H9 (cell line): ENCODE measurements around the gene TPTE2. TPM values are rescaled to one million over a fixed set of nuclear protein-coding genes. Genes with fewer than 3 reads are reported as not detected.

Experiments used
- DNase-seq: peaks from one replicate; pipeline ENCODE4 v3.0.0-alpha.2; 2017
- H2AFZ ChIP-seq: one replicate; pipeline ENCODE4 v1.6.1; 2013; ENCODE audit warnings: mild to moderate bottlenecking, low read length, control low read depth, moderate library complexity
- H2AK5ac ChIP-seq: 2 replicates; pipeline ENCODE4 v1.6.1; 2013; ENCODE audit warnings: low read length, control low read depth, mixed read lengths; ENCODE audit not compliant: insufficient read length
- H2BK120ac ChIP-seq: one replicate; pipeline ENCODE4 v1.6.1; 2013; ENCODE audit warnings: low read depth, mild to moderate bottlenecking, low read length, control low read depth, inconsistent platforms; ENCODE audit not compliant: poor library complexity, severe bottlenecking
- H2BK12ac ChIP-seq: 2 replicates; pipeline ENCODE4 v1.6.1; 2013; ENCODE audit warnings: low read length, control low read depth, mixed read lengths, low read depth; ENCODE audit not compliant: insufficient read length
- H2BK15ac ChIP-seq: 2 replicates; pipeline ENCODE4 v1.6.1; 2013; ENCODE audit warnings: low read depth, low read length, control low read depth
- H2BK20ac ChIP-seq: one replicate; pipeline ENCODE4 v1.6.1; 2013; ENCODE audit warnings: low read depth, mild to moderate bottlenecking, low read length, control low read depth, inconsistent platforms; ENCODE audit not compliant: poor library complexity, severe bottlenecking
- H2BK5ac ChIP-seq: 2 replicates; pipeline ENCODE4 v1.6.1; 2013; ENCODE audit warnings: low read length, control low read depth, mixed read lengths; ENCODE audit not compliant: insufficient read length
- H3K14ac ChIP-seq: 2 replicates; pipeline ENCODE4 v1.6.1; 2013; ENCODE audit warnings: low read length, control low read depth; ENCODE audit not compliant: insufficient read depth
- H3K18ac ChIP-seq: 2 replicates; pipeline ENCODE4 v1.6.1; 2013; ENCODE audit warnings: low read depth, mild to moderate bottlenecking, mixed read lengths, low read length, control low read depth; ENCODE audit not compliant: insufficient read length
- H3K23ac ChIP-seq: 2 replicates; pipeline ENCODE4 v1.6.1; 2013; ENCODE audit warnings: low read length, control low read depth, mixed read lengths, low read depth; ENCODE audit not compliant: insufficient read length
- H3K23me2 ChIP-seq: 2 replicates; pipeline ENCODE4 v1.6.1; 2013; ENCODE audit warnings: low read depth, mild to moderate bottlenecking, mixed read lengths, low read length, control low read depth; ENCODE audit not compliant: insufficient read length, poor library complexity, severe bottlenecking
- H3K27ac ChIP-seq: 2 replicates; pipeline ENCODE4 v1.5.1; 2013; ENCODE audit warnings: low read length, control low read depth, mixed read lengths, low read depth; ENCODE audit not compliant: insufficient read length
- H3K27me3 ChIP-seq: 2 replicates; pipeline ENCODE4 v1.6.1; 2013; ENCODE audit warnings: low read length, control low read depth, inconsistent platforms; ENCODE audit not compliant: insufficient read depth
- H3K4ac ChIP-seq: 2 replicates; pipeline ENCODE4 v1.6.1; 2013; ENCODE audit warnings: low read depth, mild to moderate bottlenecking, control low read depth, inconsistent platforms, low read length, moderate library complexity
- H3K4me1 ChIP-seq: 2 replicates; pipeline ENCODE4 v1.6.1; 2013; ENCODE audit warnings: low read length, control low read depth, inconsistent platforms; ENCODE audit not compliant: insufficient read depth
- H3K4me2 ChIP-seq: 2 replicates; pipeline ENCODE4 v1.6.1; 2013; ENCODE audit warnings: low read length, control low read depth, mixed read lengths; ENCODE audit not compliant: insufficient read length, insufficient read depth
- H3K56ac ChIP-seq: 2 replicates; pipeline ENCODE4 v1.6.1; 2013; ENCODE audit warnings: low read depth, mild to moderate bottlenecking, mixed read lengths, low read length, control low read depth; ENCODE audit not compliant: insufficient read length
- H3K79me1 ChIP-seq: 2 replicates; pipeline ENCODE4 v1.6.1; 2013; ENCODE audit warnings: low read depth, mild to moderate bottlenecking, moderate library complexity, low read length, control low read depth, inconsistent platforms; ENCODE audit not compliant: insufficient read depth, poor library complexity, severe bottlenecking
- H3K79me2 ChIP-seq: 2 replicates; pipeline ENCODE4 v1.6.1; 2013; ENCODE audit warnings: low read length, control low read depth, inconsistent platforms; ENCODE audit not compliant: insufficient read depth
- H3K9ac ChIP-seq: 2 replicates; pipeline ENCODE4 v1.6.1; 2013; ENCODE audit warnings: low read length, control low read depth, mixed read lengths; ENCODE audit not compliant: insufficient read length; ENCODE audit errors: extremely low read depth
- H3K9me3 ChIP-seq: one replicate; pipeline ENCODE4 v1.6.1; 2013; ENCODE audit warnings: low read depth, low read length, inconsistent platforms; ENCODE audit not compliant: control insufficient read depth
- H3T11ph ChIP-seq: one replicate; pipeline ENCODE4 v1.6.1; 2013; ENCODE audit warnings: mild to moderate bottlenecking, low read length, control low read depth, inconsistent platforms
- H4K20me1 ChIP-seq: one replicate; pipeline ENCODE4 v1.6.1; 2013; ENCODE audit not compliant: control insufficient read depth, insufficient read length, insufficient read depth
- H4K5ac ChIP-seq: 2 replicates; pipeline ENCODE4 v1.6.1; 2013; ENCODE audit warnings: low read depth, mild to moderate bottlenecking, mixed read lengths, low read length, control low read depth; ENCODE audit not compliant: insufficient read length
- H4K8ac ChIP-seq: replicated peaks from 2 replicates; pipeline ENCODE4 v1.6.1; 2013; ENCODE audit warnings: low read length, control low read depth, mixed read lengths, low read depth; ENCODE audit not compliant: insufficient read length
- H4K91ac ChIP-seq: 2 replicates; pipeline ENCODE4 v1.6.1; 2013; ENCODE audit warnings: low read depth, mild to moderate bottlenecking, moderate library complexity, mixed read lengths, low read length, control low read depth; ENCODE audit not compliant: insufficient read length
- H3K27ac Mint-ChIP-seq, 3 experiments: 2 replicates in 2 of 3; 3 replicates in 1 of 3; pipeline ENCODE4 v1.8.0; 2020 to 2021; ENCODE audit warnings: mixed read lengths in 3 of 3, mild to moderate bottlenecking in 1 of 3, moderate library complexity in 1 of 3
- H3K27me3 Mint-ChIP-seq: 2 replicates; pipeline ENCODE4 v1.8.0; 2021; ENCODE audit warnings: low read depth, mild to moderate bottlenecking, moderate library complexity, mixed read lengths
- H3K36me3 Mint-ChIP-seq, 3 experiments: 2 replicates in 2 of 3; 3 replicates in 1 of 3; pipeline ENCODE4 v1.8.0; 2020 to 2021; ENCODE audit warnings: low read depth in 3 of 3, mixed read lengths in 3 of 3; ENCODE audit not compliant: insufficient read depth in 1 of 3
- H3K4me1 Mint-ChIP-seq, 2 experiments: 2 replicates each; pipeline ENCODE4 v1.8.0; 2020; ENCODE audit warnings: mixed read lengths in 2 of 2
- H3K4me3 Mint-ChIP-seq, 2 experiments: 2 replicates in 1 of 2; 3 replicates in 1 of 2; pipeline ENCODE4 v1.8.0; 2020 to 2021; ENCODE audit warnings: mild to moderate bottlenecking in 2 of 2, mixed read lengths in 2 of 2, moderate library complexity in 1 of 2
- H3K9me3 Mint-ChIP-seq, 2 experiments: 2 replicates in 1 of 2; 3 replicates in 1 of 2; pipeline ENCODE4 v1.8.0; 2020; ENCODE audit warnings: mild to moderate bottlenecking in 2 of 2, mixed read lengths in 2 of 2, moderate library complexity in 1 of 2
- CTCF ChIP-seq: fragments of 200-600 bp; sonication (generic); conservative IDR thresholded peaks from 3 replicates; pipeline ENCODE4 v1.8.0; 2021; ENCODE audit warnings: antibody characterized with exemption, mild to moderate bottlenecking
- WGBS: extraction: QIAGEN DNeasy Blood & Tissue Kit; methylation state at CpG from one replicate; pipeline ENCODE4 v1.1.7; 2013; ENCODE audit warnings: missing lambda C conversion rate, low lambda C conversion rate, mixed read lengths; ENCODE audit not compliant: insufficient read length; ENCODE audit errors: extremely low coverage; 5-methylcytosine and 5-hydroxymethylcytosine counted together
- total RNA-seq: library from RNA; stranded (reverse); gene quantifications from 2 replicates; pipeline ENCODE4 v1.2.1, GENCODE V29; 2021

TPTE2 gene
- total RNA-seq, 1 experiment from 2014 or later = not detected

- no peak overlapping the region for H2BK20ac ChIP-seq
- TF ChIP-seq CTCF = no peak
- no peaks in the 10 kb centered on the region for H4K20me1 ChIP-seq
- no peak overlapping the region for H3K9ac ChIP-seq
- H3K18ac ChIP-seq = no peak overlapping the region
- no peak overlapping the region for H2BK12ac ChIP-seq
- no peak overlapping the region for H3K4ac ChIP-seq
- H3K27ac ChIP-seq = no peak overlapping the region
- H4K5ac ChIP-seq = no peak overlapping the region
- H3K14ac ChIP-seq = no peak overlapping the region
- H2AK5ac ChIP-seq = no peak overlapping the region
- no peaks in the 10 kb centered on the region for H3K79me1 ChIP-seq
- Mint-ChIP-seq H3K27ac (no peak overlapping the region), H3K27me3 (peaks cover 2% of the 10 kb centered on the region; the same call in 1 of the 2 replicates), H3K9me3 (peaks cover 65 to 82% of the 10 kb centered on the region in 2 experiments), H3K36me3 (peaks cover 0 to 20% (median 0%) of the 10 kb centered on the region in 3 experiments; a peak in 3 of 7 replicates), H3K4me3 (no peak overlapping the region), H3K4me1 (no peaks in the 10 kb centered on the region)
- no peak overlapping the region for H2AFZ ChIP-seq
- H3K4me2 ChIP-seq = no peak overlapping the region
- H2BK120ac ChIP-seq = no peak overlapping the region
- H4K91ac ChIP-seq = no peak overlapping the region
- no peak overlapping the region for H4K8ac ChIP-seq
- no peak overlapping the region for H3K56ac ChIP-seq
- no peak for DNase-seq
- peaks cover 14% of the 10 kb centered on the region for H3K9me3 ChIP-seq
- no peaks in the 10 kb centered on the region for H3K4me1 ChIP-seq
- no peaks in the 10 kb centered on the region for H3K79me2 ChIP-seq
- no CpG with 5 or more reads among the region's 7 CpGs for WGBS
- H3K23ac ChIP-seq = no peak overlapping the region
- H2BK5ac ChIP-seq = no peak overlapping the region
- no peaks in the 10 kb centered on the region for H3K23me2 ChIP-seq
- no peak overlapping the region for H3T11ph ChIP-seq
- H3K27me3 ChIP-seq = no peaks in the 10 kb centered on the region
- no peak overlapping the region for H2BK15ac ChIP-seq
Measured at GRCh38 chr13:19591864-19592263, 30.5 kb upstream of the TPTE2 start.
